ENCODE results near the gene IL15RA.

IL15RA gene

GRCh38 chr10:5985029-5985428, 7.7 kb upstream of the IL15RA start:
- no CpG with 5 or more reads among the region's 5 CpGs for WGBS (ENCODE audit: insufficient coverage, insufficient read length)
- H3K27me3 ChIP-seq (ENCODE audit: control insufficient read depth, insufficient read depth, low read length), result no peaks in the 10 kb centered on the region
- DNase-seq (ENCODE audit: low read depth, low spot score), result no peak
- H3K9me3 ChIP-seq (ENCODE audit: control insufficient read depth, insufficient read depth, low read length), result no peaks in the 10 kb centered on the region
- no peaks in the 10 kb centered on the region for H3K4me1 ChIP-seq (ENCODE audit: control insufficient read depth, insufficient read depth, low read length)
- H3K27ac ChIP-seq (ENCODE audit: low read length), result no peak overlapping the region
- H3K4me3 ChIP-seq (ENCODE audit: low read length), result no peak overlapping the region
- no peaks in the 10 kb centered on the region for H3K36me3 ChIP-seq (ENCODE audit: control insufficient read depth, insufficient read depth, low read length)

DNA sequence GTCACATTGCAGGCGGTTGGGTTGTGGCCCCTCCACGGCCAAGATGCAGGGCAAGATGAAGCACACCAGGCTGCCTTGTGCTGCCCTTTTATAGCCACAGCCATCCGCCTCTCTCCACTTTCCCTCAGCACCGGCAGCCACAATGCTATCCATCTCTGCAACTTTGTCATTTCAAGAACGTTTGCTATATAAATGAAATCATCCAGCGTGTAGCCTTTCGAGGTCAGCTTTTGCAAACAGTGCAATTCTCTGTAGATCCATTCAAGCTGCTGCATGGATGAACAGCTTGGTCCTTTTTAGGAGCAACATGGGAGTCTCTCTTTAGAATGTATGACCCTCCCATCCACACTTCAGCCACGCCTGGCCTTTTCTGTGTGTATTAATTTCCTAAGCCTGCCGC, 6.4 kb upstream of the IL15RA start:
- no CpG with 5 or more reads among the region's 9 CpGs for WGBS (ENCODE audit: insufficient coverage, insufficient read length)
- no peak for DNase-seq (ENCODE audit: low read depth, low spot score)
- Histone ChIP-seq H3K4me3 (ENCODE audit: low read length) (no peak overlapping the region), H3K36me3 (ENCODE audit: control insufficient read depth, insufficient read depth, low read length) (no peaks in the 10 kb centered on the region), H3K9me3 (ENCODE audit: control insufficient read depth, insufficient read depth, low read length) (no peaks in the 10 kb centered on the region), H3K4me1 (ENCODE audit: control insufficient read depth, insufficient read depth, low read length) (no peaks in the 10 kb centered on the region), H3K27ac (ENCODE audit: low read length) (no peak overlapping the region), H3K27me3 (ENCODE audit: control insufficient read depth, insufficient read depth, low read length) (peaks cover under 1% of the 10 kb centered on the region; the same call in 1 of the 2 replicates)

GRCh38 chr10:5981529-5981928, 4.2 kb upstream of the IL15RA start:
- Histone ChIP-seq H3K36me3 (ENCODE audit: control insufficient read depth, insufficient read depth, low read length) (no peaks in the 10 kb centered on the region; the same call in 1 of the 2 replicates), H3K9me3 (ENCODE audit: control insufficient read depth, insufficient read depth, low read length) (no peaks in the 10 kb centered on the region), H3K4me1 (ENCODE audit: control insufficient read depth, insufficient read depth, low read length) (no peaks in the 10 kb centered on the region), H3K4me3 (ENCODE audit: low read length) (no peak overlapping the region), H3K27me3 (ENCODE audit: control insufficient read depth, insufficient read depth, low read length) (peaks cover 8% of the 10 kb centered on the region; the same call in 1 of the 2 replicates), H3K27ac (ENCODE audit: low read length) (no peak overlapping the region)
- no CpG with 5 or more reads among the region's 9 CpGs for WGBS (ENCODE audit: insufficient coverage, insufficient read length)
- DNase-seq (ENCODE audit: low read depth, low spot score), result no peak

GRCh38 chr10:5978230-5978489, 817 bp upstream of the IL15RA start:
- Histone ChIP-seq H3K4me3 (ENCODE audit: low read length) (peak overlapping the region; percentile 64; the same call in 1 of the 2 replicates), H3K4me1 (ENCODE audit: control insufficient read depth, insufficient read depth, low read length) (no peaks in the 10 kb centered on the region), H3K36me3 (ENCODE audit: control insufficient read depth, insufficient read depth, low read length) (no peaks in the 10 kb centered on the region; the same call in 1 of the 2 replicates), H3K27me3 (ENCODE audit: control insufficient read depth, insufficient read depth, low read length) (peaks cover 15% of the 10 kb centered on the region; the same call in 1 of the 2 replicates), H3K27ac (ENCODE audit: low read length) (no peak overlapping the region), H3K9me3 (ENCODE audit: control insufficient read depth, insufficient read depth, low read length) (no peaks in the 10 kb centered on the region)
- WGBS (ENCODE audit: insufficient coverage, insufficient read length), result no CpG with 5 or more reads among the region's 6 CpGs
- DNase-seq (ENCODE audit: low read depth, low spot score), result no peak

- peak overlapping the region; percentile 64 for H3K4me3 ChIP-seq (ENCODE audit: low read length)
- no peaks in the 10 kb centered on the region for H3K9me3 ChIP-seq (ENCODE audit: control insufficient read depth, insufficient read depth, low read length)
- WGBS (ENCODE audit: insufficient coverage, insufficient read length), result no CpG with 5 or more reads among the region's 82 CpGs
- DNase-seq (ENCODE audit: low read depth, low spot score), result no peak
- H3K36me3 ChIP-seq (ENCODE audit: control insufficient read depth, insufficient read depth, low read length), result no peaks in the 10 kb centered on the region; the same call in 1 of the 2 replicates
- H3K27me3 ChIP-seq (ENCODE audit: control insufficient read depth, insufficient read depth, low read length), result peaks cover 15% of the 10 kb centered on the region; the same call in 1 of the 2 replicates
- H3K27ac ChIP-seq (ENCODE audit: low read length), result no peak overlapping the region
- no peaks in the 10 kb centered on the region for H3K4me1 ChIP-seq (ENCODE audit: control insufficient read depth, insufficient read depth, low read length)
Observed at GRCh38 chr10:5976512-5977470, 552 bp downstream of the IL15RA start.

GRCh38 chr10:5975641-5976473, 1.5 kb downstream of the IL15RA start:
- Histone ChIP-seq H3K9me3 (ENCODE audit: control insufficient read depth, insufficient read depth, low read length) (no peaks in the 10 kb centered on the region), H3K4me3 (ENCODE audit: low read length) (no peak overlapping the region), H3K27ac (ENCODE audit: low read length) (no peak overlapping the region), H3K36me3 (ENCODE audit: control insufficient read depth, insufficient read depth, low read length) (no peaks in the 10 kb centered on the region; the same call in 1 of the 2 replicates), H3K27me3 (ENCODE audit: control insufficient read depth, insufficient read depth, low read length) (peaks cover 15% of the 10 kb centered on the region; the same call in 1 of the 2 replicates), H3K4me1 (ENCODE audit: control insufficient read depth, insufficient read depth, low read length) (no peaks in the 10 kb centered on the region)
- no CpG with 5 or more reads among the region's 20 CpGs for WGBS (ENCODE audit: insufficient coverage, insufficient read length)
- no peak for DNase-seq (ENCODE audit: low read depth, low spot score)

GRCh38 chr10:5973069-5973468, 4.3 kb downstream of the IL15RA start:
- no peak overlapping the region for H3K27ac ChIP-seq (ENCODE audit: low read length)
- no peaks in the 10 kb centered on the region for H3K9me3 ChIP-seq (ENCODE audit: control insufficient read depth, insufficient read depth, low read length)
- peaks cover 9% of the 10 kb centered on the region; the same call in 1 of the 2 replicates for H3K27me3 ChIP-seq (ENCODE audit: control insufficient read depth, insufficient read depth, low read length)
- no CpG with 5 or more reads among the region's 4 CpGs for WGBS (ENCODE audit: insufficient coverage, insufficient read length)
- no peaks in the 10 kb centered on the region; the same call in 1 of the 2 replicates for H3K36me3 ChIP-seq (ENCODE audit: control insufficient read depth, insufficient read depth, low read length)
- H3K4me3 ChIP-seq (ENCODE audit: low read length), result no peak overlapping the region
- no peak for DNase-seq (ENCODE audit: low read depth, low spot score)
- no peaks in the 10 kb centered on the region for H3K4me1 ChIP-seq (ENCODE audit: control insufficient read depth, insufficient read depth, low read length)

GRCh38 chr10:5971886-5972285, 5.5 kb downstream of the IL15RA start:
- H3K9me3 ChIP-seq (ENCODE audit: control insufficient read depth, insufficient read depth, low read length), result no peaks in the 10 kb centered on the region
- H3K4me3 ChIP-seq (ENCODE audit: low read length), result no peak overlapping the region
- no peak for DNase-seq (ENCODE audit: low read depth, low spot score)
- H3K27ac ChIP-seq (ENCODE audit: low read length), result no peak overlapping the region
- no CpG with 5 or more reads among the region's 4 CpGs for whole genome bisulfite sequencing (ENCODE audit: insufficient coverage, insufficient read length)
- peaks cover 9% of the 10 kb centered on the region; the same call in 1 of the 2 replicates for H3K27me3 ChIP-seq (ENCODE audit: control insufficient read depth, insufficient read depth, low read length)
- H3K36me3 ChIP-seq (ENCODE audit: control insufficient read depth, insufficient read depth, low read length), result no peaks in the 10 kb centered on the region; the same call in 1 of the 2 replicates
- H3K4me1 ChIP-seq (ENCODE audit: control insufficient read depth, insufficient read depth, low read length), result no peaks in the 10 kb centered on the region

- H3K36me3 ChIP-seq (ENCODE audit: control insufficient read depth, insufficient read depth, low read length), result no peaks in the 10 kb centered on the region
- H3K27ac ChIP-seq (ENCODE audit: low read length), result no peak overlapping the region
- DNase-seq (ENCODE audit: low read depth, low spot score), result no peak
- no peak overlapping the region for H3K4me3 ChIP-seq (ENCODE audit: low read length)
- WGBS (ENCODE audit: insufficient coverage, insufficient read length), result no CpG with 5 or more reads among the region's 8 CpGs
- no peaks in the 10 kb centered on the region for H3K4me1 ChIP-seq (ENCODE audit: control insufficient read depth, insufficient read depth, low read length)
- H3K9me3 ChIP-seq (ENCODE audit: control insufficient read depth, insufficient read depth, low read length), result no peaks in the 10 kb centered on the region
- H3K27me3 ChIP-seq (ENCODE audit: control insufficient read depth, insufficient read depth, low read length), result peaks cover 5% of the 10 kb centered on the region; the same call in 1 of the 2 replicates
Observed at GRCh38 chr10:5971315-5971832, 6.0 kb downstream of the IL15RA start.

DNA sequence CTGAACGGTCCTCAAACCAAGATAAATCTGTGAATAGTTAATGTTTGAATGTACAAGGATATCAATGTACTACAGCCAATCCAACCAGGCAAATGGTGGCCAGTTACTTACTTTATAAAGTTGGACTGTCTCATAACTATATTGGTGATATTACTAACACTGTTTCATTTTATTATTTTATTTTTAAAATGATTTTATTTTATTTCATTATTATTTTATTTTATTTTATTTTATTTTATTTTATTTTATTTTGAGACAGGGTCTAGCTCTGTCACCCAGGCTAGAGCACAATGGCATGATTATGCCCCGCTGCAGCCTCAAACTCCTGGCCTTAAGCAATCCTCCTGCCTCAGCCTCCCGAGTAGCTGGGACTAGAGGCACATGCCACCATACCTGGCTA, 6.8 kb downstream of the IL15RA start:
- no CpG with 5 or more reads among the region's 3 CpGs for WGBS (ENCODE audit: insufficient coverage, insufficient read length)
- Histone ChIP-seq H3K9me3 (ENCODE audit: control insufficient read depth, insufficient read depth, low read length) (no peaks in the 10 kb centered on the region), H3K4me3 (ENCODE audit: low read length) (no peak overlapping the region), H3K36me3 (ENCODE audit: control insufficient read depth, insufficient read depth, low read length) (no peaks in the 10 kb centered on the region), H3K27ac (ENCODE audit: low read length) (no peak overlapping the region), H3K27me3 (ENCODE audit: control insufficient read depth, insufficient read depth, low read length) (no peaks in the 10 kb centered on the region), H3K4me1 (ENCODE audit: control insufficient read depth, insufficient read depth, low read length) (no peaks in the 10 kb centered on the region)
- no peak for DNase-seq (ENCODE audit: low read depth, low spot score)

All from iPS DF 6.9 (cell line).